HepG2 (cell line): ENCODE results near the gene LAG3. TPM values are rescaled to one million over a fixed set of nuclear protein-coding genes. Genes with fewer than 3 reads are reported as not detected.

Experiments
- FOXA1 ChIP-seq, 2 experiments: fragments of 450-650 bp in 1 of 2; sonication (generic) in 1 of 2; formaldehyde crosslinking in 1 of 2; IDR thresholded peaks; 2 replicates each; pipeline versions ENCODE4 v1.4.0 to v1.6.1; 2016 to 2020; ENCODE audit warnings: missing genetic modification reagents in 1 of 2
- FOXO1 ChIP-seq: sonication (generic); formaldehyde crosslinking; IDR thresholded peaks from 2 replicates; pipeline ENCODE4 v1.4.0; 2020; ENCODE audit warnings: missing genetic modification reagents
- GZF1 ChIP-seq: sonication (generic); formaldehyde crosslinking; IDR thresholded peaks from 2 replicates; pipeline ENCODE4 v1.5.1; 2020; ENCODE audit warnings: mild to moderate bottlenecking, missing genetic modification reagents
- HNF4A ChIP-seq: sonication (generic); formaldehyde crosslinking; IDR thresholded peaks from 2 replicates; pipeline ENCODE4 v1.4.0; 2020; ENCODE audit warnings: missing genetic modification reagents
- HOMEZ ChIP-seq: IDR thresholded peaks from 2 replicates; pipeline ENCODE4 v1.6.1; 2016; ENCODE audit warnings: low read depth
- HOXA3 ChIP-seq: sonication (generic); formaldehyde crosslinking; IDR thresholded peaks from 2 replicates; pipeline ENCODE4 v1.5.0; 2020; ENCODE audit warnings: missing genetic modification reagents
- REPIN1 ChIP-seq: sonication (generic); formaldehyde crosslinking; IDR thresholded peaks from 2 replicates; pipeline ENCODE4 v1.8.0; 2022; ENCODE audit warnings: missing genetic modification reagents, low read depth, mild to moderate bottlenecking, borderline replicate concordance
- SIN3A ChIP-seq: IDR thresholded peaks from 2 replicates; pipeline ENCODE4 v1.6.1; 2011; ENCODE audit warnings: low read depth, mild to moderate bottlenecking, control low read depth, low read length, borderline replicate concordance
- SOX13 ChIP-seq, 3 experiments: fragments of 450-650 bp in 1 of 3; sonication (generic) in 1 of 3; formaldehyde crosslinking in 1 of 3; IDR thresholded peaks in 2 of 3; conservative IDR thresholded peaks in 1 of 3; 2 replicates each; pipeline versions ENCODE4 v1.5.0 to v1.6.1; 2016 to 2020; ENCODE audit warnings: antibody characterized with exemption in 1 of 3, mild to moderate bottlenecking in 1 of 3, missing compliant biosample characterization in 1 of 3, missing genetic modification reagents in 1 of 3, moderate library complexity in 1 of 3
- THAP7 ChIP-seq: sonication (generic); formaldehyde crosslinking; IDR thresholded peaks from 2 replicates; pipeline ENCODE4 v1.8.1; 2023; ENCODE audit warnings: mild to moderate bottlenecking, missing genetic modification reagents
- YEATS4 ChIP-seq: sonication (generic); formaldehyde crosslinking; IDR thresholded peaks from 2 replicates; pipeline ENCODE4 v1.4.0; 2020; ENCODE audit warnings: missing genetic modification reagents, borderline replicate concordance
- ZHX1 ChIP-seq: sonication (generic); formaldehyde crosslinking; IDR thresholded peaks from 2 replicates; pipeline ENCODE4 v1.8.1; 2022; ENCODE audit warnings: low read depth, mild to moderate bottlenecking, missing genetic modification reagents
- ZNF746 ChIP-seq: sonication (generic); formaldehyde crosslinking; IDR thresholded peaks from 2 replicates; pipeline ENCODE4 v1.8.0; 2022; ENCODE audit warnings: mild to moderate bottlenecking, missing genetic modification reagents
- ZNF788 ChIP-seq: sonication (generic); formaldehyde crosslinking; IDR thresholded peaks from 2 replicates; pipeline ENCODE4 v1.5.0; 2020; ENCODE audit warnings: mild to moderate bottlenecking, missing genetic modification reagents, borderline replicate concordance
- ZSCAN21 ChIP-seq: sonication (generic); formaldehyde crosslinking; IDR thresholded peaks from 2 replicates; pipeline ENCODE4 v1.8.0; 2022; ENCODE audit warnings: mild to moderate bottlenecking, missing genetic modification reagents, moderate library complexity, borderline replicate concordance
- polyA plus RNA-seq, 8 experiments: library from polyadenylated mRNA; depleted of rRNA in 3 of 8; stranded (reverse) in 7 of 8; unstranded in 1 of 8; fragments of >200 nt; fragmentation: Illumina TruSeq in 4 of 8; extraction: Trizol in 4 of 8; gene quantifications; 2 replicates each; pipeline versions ENCODE4 v1.2.1 to v1.2.3, GENCODE V29; 2011 to 2016; ENCODE audit warnings: low read depth in 4 of 8, missing spikeins in 1 of 8, mixed read lengths in 1 of 8; ENCODE audit not compliant: insufficient read depth in 1 of 8
- total RNA-seq, 5 experiments: library from RNA; depleted of rRNA; stranded (reverse); fragments of >200 nt; fragmentation: Illumina TruSeq; extraction: Trizol; gene quantifications; 2 replicates each; pipeline ENCODE4 v1.2.3, GENCODE V29; 2016; ENCODE audit warnings: low read depth in 1 of 5
- TF ChIP-seq, protein P1 (sequence below): sonication (generic); formaldehyde crosslinking; IDR thresholded peaks from 2 replicates; pipeline ENCODE4 v1.4.0; 2020; ENCODE audit warnings: low read depth, missing genetic modification reagents
- TF ChIP-seq, protein P2 (sequence below): sonication (generic); formaldehyde crosslinking; IDR thresholded peaks from 2 replicates; pipeline ENCODE4 v1.8.0; 2022; ENCODE audit warnings: mild to moderate bottlenecking, missing genetic modification reagents, moderate library complexity

Gene LAG3
- total and polyA plus RNA-seq, 2 of the 13 experiments (the other 11 are each of a cell fraction or from before 2014, with no cell fraction given): 0.11 to 0.26 TPM

- TF ChIP-seq, protein P1, sequence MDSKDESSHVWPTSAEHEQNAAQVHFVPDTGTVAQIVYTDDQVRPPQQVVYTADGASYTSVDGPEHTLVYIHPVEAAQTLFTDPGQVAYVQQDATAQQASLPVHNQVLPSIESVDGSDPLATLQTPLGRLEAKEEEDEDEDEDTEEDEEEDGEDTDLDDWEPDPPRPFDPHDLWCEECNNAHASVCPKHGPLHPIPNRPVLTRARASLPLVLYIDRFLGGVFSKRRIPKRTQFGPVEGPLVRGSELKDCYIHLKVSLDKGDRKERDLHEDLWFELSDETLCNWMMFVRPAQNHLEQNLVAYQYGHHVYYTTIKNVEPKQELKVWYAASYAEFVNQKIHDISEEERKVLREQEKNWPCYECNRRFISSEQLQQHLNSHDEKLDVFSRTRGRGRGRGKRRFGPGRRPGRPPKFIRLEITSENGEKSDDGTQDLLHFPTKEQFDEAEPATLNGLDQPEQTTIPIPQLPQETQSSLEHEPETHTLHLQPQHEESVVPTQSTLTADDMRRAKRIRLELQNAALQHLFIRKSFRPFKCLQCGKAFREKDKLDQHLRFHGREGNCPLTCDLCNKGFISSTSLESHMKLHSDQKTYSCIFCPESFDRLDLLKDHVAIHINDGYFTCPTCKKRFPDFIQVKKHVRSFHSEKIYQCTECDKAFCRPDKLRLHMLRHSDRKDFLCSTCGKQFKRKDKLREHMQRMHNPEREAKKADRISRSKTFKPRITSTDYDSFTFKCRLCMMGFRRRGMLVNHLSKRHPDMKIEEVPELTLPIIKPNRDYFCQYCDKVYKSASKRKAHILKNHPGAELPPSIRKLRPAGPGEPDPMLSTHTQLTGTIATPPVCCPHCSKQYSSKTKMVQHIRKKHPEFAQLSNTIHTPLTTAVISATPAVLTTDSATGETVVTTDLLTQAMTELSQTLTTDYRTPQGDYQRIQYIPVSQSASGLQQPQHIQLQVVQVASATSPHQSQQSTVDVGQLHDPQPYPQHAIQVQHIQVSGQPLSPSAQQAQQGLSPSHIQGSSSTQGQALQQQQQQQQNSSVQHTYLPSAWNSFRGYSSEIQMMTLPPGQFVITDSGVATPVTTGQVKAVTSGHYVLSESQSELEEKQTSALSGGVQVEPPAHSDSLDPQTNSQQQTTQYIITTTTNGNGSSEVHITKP (CRISPR knock-in tag): no peak
- no peak for TF ChIP-seq ZHX1 (CRISPR knock-in tag)
- no peak for TF ChIP-seq FOXA1 (IDR thresholded peaks at IDR 0.05)
- TF ChIP-seq FOXA1 (CRISPR knock-in tag; IDR thresholded peaks at IDR 0.05): peak; percentile 71
- TF ChIP-seq HOXA3 (CRISPR knock-in tag): peak; percentile 63
- no peak for TF ChIP-seq SOX13 (IDR thresholded peaks at IDR 0.05)
- peak in 1 of 2 experiments; percentile 86; a peak in 2 of 4 replicates for TF ChIP-seq SOX13 (CRISPR knock-in tag; conservative IDR thresholded peaks at IDR 0.05 in 1 of 2, IDR thresholded peaks at IDR 0.05 in 1 of 2)
- peak; percentile 91 for TF ChIP-seq ZSCAN21
- TF ChIP-seq REPIN1 (CRISPR knock-in tag): peak; percentile 61; the same call in 1 of the 2 replicates
- peak; percentile 43; the same call in 1 of the 2 replicates for TF ChIP-seq THAP7 (CRISPR knock-in tag)
- no peak; the same call in 1 of the 2 replicates for TF ChIP-seq SIN3A
- TF ChIP-seq, protein P2, sequence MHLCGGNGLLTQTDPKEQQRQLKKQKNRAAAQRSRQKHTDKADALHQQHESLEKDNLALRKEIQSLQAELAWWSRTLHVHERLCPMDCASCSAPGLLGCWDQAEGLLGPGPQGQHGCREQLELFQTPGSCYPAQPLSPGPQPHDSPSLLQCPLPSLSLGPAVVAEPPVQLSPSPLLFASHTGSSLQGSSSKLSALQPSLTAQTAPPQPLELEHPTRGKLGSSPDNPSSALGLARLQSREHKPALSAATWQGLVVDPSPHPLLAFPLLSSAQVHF (CRISPR knock-in tag): peak; percentile 61; the same call in 1 of the 2 replicates
- peak; percentile 77 for TF ChIP-seq HNF4A (CRISPR knock-in tag)
- peak; percentile 54; the same call in 1 of the 2 replicates for TF ChIP-seq ZNF788 (CRISPR knock-in tag)
- TF ChIP-seq GZF1 (CRISPR knock-in tag): 0 out of 2 replicates have a peak, but pooled peaks have one; percentile 68
- peak; percentile 88; the same call in 1 of the 2 replicates for TF ChIP-seq ZNF746 (CRISPR knock-in tag)
- peak; percentile 66; the same call in 1 of the 2 replicates for TF ChIP-seq HOMEZ (CRISPR knock-in tag)
- peak; percentile 74; the same call in 1 of the 2 replicates for TF ChIP-seq FOXO1 (CRISPR knock-in tag)
- peak; percentile 71; the same call in 1 of the 2 replicates for TF ChIP-seq YEATS4 (CRISPR knock-in tag)
These were observed 20.3 kb downstream of the LAG3 start (continued) for GRCh38 chr12:6792522-6793201.
